Umbilical cord (tissue), 2 donors: ENCODE data around the gene INVS. TPM values are rescaled to one million over a fixed set of nuclear protein-coding genes. Genes with fewer than 3 reads are reported as not detected.
A peak's percentile ranks its signal among the peaks of the same experiment; 100 is the strongest.
"Not testable (repeated sequence)": the region's sequence is repeated elsewhere in the genome, so short reads cannot be mapped to it uniquely, and the experiment has no call there.

Experiments used
- DNase-seq: peaks from one replicate; pipeline ENCODE4 v3.0.0-alpha.2; 2015; ENCODE audit warnings: low spot score
- total RNA-seq: library from RNA; depleted of rRNA; stranded (reverse); fragments of >200 nt; gene quantifications from one replicate; pipeline ENCODE4 v1.2.3, GENCODE V29; 2014; ENCODE audit warnings: low replicate concordance; ENCODE audit not compliant: insufficient read depth

The INVS gene
- total RNA-seq, 1 donor from 2014 or later, result 72.2 TPM

GRCh38 chr9:100315561-100315960 lies 216.5 kb downstream of the INVS start:
- no peak for DNase-seq

GRCh38 chr9:100317706-100318105 lies 218.7 kb downstream of the INVS start:
- DNase-seq, result no peak

- peak; percentile 28 for DNase-seq
These were observed 224.0 kb downstream of the INVS start for GRCh38 chr9:100322954-100323536.

GRCh38 chr9:100324594-100325200 lies 225.7 kb downstream of the INVS start:
- DNase-seq, result peak; percentile 32

- DNase-seq, result not testable (repeated sequence)
These were observed 239.7 kb downstream of the INVS start for GRCh38 chr9:100338736-100339135.

- DNase-seq, result no peak
These were observed 241.2 kb downstream of the INVS start for GRCh38 chr9:100340224-100340623.

- DNase-seq, result no peak
These were observed 242.8 kb downstream of the INVS start for GRCh38 chr9:100341889-100342288.

GRCh38 chr9:100346836-100347235 lies 247.8 kb downstream of the INVS start:
- peak; percentile 67 for DNase-seq

- DNase-seq, result no peak
These were observed 251.1 kb downstream of the INVS start for GRCh38 chr9:100350188-100350587.

Other genes with a start within 250 kb of the INVS start
- gene STX17, start 192.6 kb upstream of the INVS start, total RNA-seq, result 110 TPM
- gene ERP44, start 243 bp upstream of the INVS start, total RNA-seq, result 23.8 TPM